K562 (cell line): ENCODE results near the gene HOXB5. TPM values are rescaled to one million over a fixed set of nuclear protein-coding genes. Genes with fewer than 3 reads are reported as not detected.

Source experiments
- CBX1 ChIP-seq: sonication (generic); IDR thresholded peaks from 2 replicates; pipeline ENCODE4 v1.6.1; 2016; ENCODE audit warnings: antibody characterized with exemption, low read depth, mild to moderate bottlenecking
- GABPB1 ChIP-seq: sonication (generic); formaldehyde crosslinking; IDR thresholded peaks from 2 replicates; pipeline ENCODE4 v1.8.0; 2022; ENCODE audit warnings: mild to moderate bottlenecking, missing genetic modification reagents
- HIVEP1 ChIP-seq: fragments of 250-450 bp; sonication (Bioruptor Pico); IDR thresholded peaks from 2 replicates; pipeline ENCODE4 v1.4.0; 2020; ENCODE audit warnings: mild to moderate bottlenecking
- ILK ChIP-seq: fragments of 450-650 bp; IDR thresholded peaks from 2 replicates; pipeline ENCODE4 v1.6.1; 2016; ENCODE audit warnings: missing genetic modification characterization, low read depth, mild to moderate bottlenecking, missing compliant biosample characterization, moderate library complexity, borderline replicate concordance
- L3MBTL2 ChIP-seq: fragments of 450-650 bp; IDR thresholded peaks from 2 replicates; pipeline ENCODE4 v1.6.1; 2016; ENCODE audit warnings: mild to moderate bottlenecking, moderate library complexity
- NCOA6 ChIP-seq: fragments of 450-650 bp; IDR thresholded peaks from 2 replicates; pipeline ENCODE4 v1.6.1; 2017; ENCODE audit warnings: mild to moderate bottlenecking
- PYGO2 ChIP-seq: fragments of 450-650 bp; IDR thresholded peaks from 2 replicates; pipeline ENCODE4 v1.6.1; 2016; ENCODE audit warnings: mild to moderate bottlenecking, missing genetic modification characterization, moderate library complexity, missing compliant biosample characterization
- RFX5 ChIP-seq: IDR thresholded peaks from 2 replicates; pipeline ENCODE4 v1.6.1; 2011; ENCODE audit warnings: low read depth, mild to moderate bottlenecking, improper control_type of control experiment, low read length
- SPI1 ChIP-seq: IDR thresholded peaks from 2 replicates; pipeline ENCODE4 v1.6.1; 2011; ENCODE audit warnings: low read depth, low read length, control low read depth, borderline replicate concordance
- TAF15 ChIP-seq: fragments of 200-400 bp; formaldehyde crosslinking; IDR thresholded peaks from 2 replicates; pipeline ENCODE4 v1.6.1; 2017; ENCODE audit warnings: mild to moderate bottlenecking, low read depth, low read length, moderate library complexity
- TCF7L2 ChIP-seq: fragments of 150-350 bp; IDR thresholded peaks from 2 replicates; pipeline ENCODE4 v1.6.1; 2016; ENCODE audit warnings: low read depth, mild to moderate bottlenecking, low read length, moderate library complexity
- YY1 ChIP-seq, 3 experiments: IDR thresholded peaks; 2 replicates each; pipeline ENCODE4 v1.6.1; 2011; ENCODE audit warnings: low read length in 2 of 3, mild to moderate bottlenecking in 2 of 3, moderate library complexity in 2 of 3, borderline replicate concordance in 1 of 3, control low read depth in 1 of 3, low read depth in 1 of 3; ENCODE audit not compliant: insufficient read depth in 3 of 3, insufficient replicate concordance in 2 of 3, control insufficient read depth in 1 of 3, insufficient read length in 1 of 3; ENCODE audit errors: extremely low read depth in 1 of 3
- ZFP30 ChIP-seq: fragments of 250-450 bp; sonication (Bioruptor Pico); IDR thresholded peaks from 2 replicates; pipeline ENCODE4 v1.8.0; 2022; ENCODE audit warnings: moderate library complexity, mild to moderate bottlenecking, inconsistent platforms, borderline replicate concordance
- ZNF253 ChIP-seq: fragments of 250-450 bp; sonication (Bioruptor Pico); conservative IDR thresholded peaks from 2 replicates; pipeline ENCODE4 v1.6.1; 2021; ENCODE audit warnings: mild to moderate bottlenecking
- ZNF830 ChIP-seq: fragments of 250-450 bp; sonication (Bioruptor Pico); IDR thresholded peaks from 2 replicates; pipeline ENCODE4 v1.5.0; 2021; ENCODE audit warnings: mild to moderate bottlenecking
- polyA plus RNA-seq, 8 experiments: library from polyadenylated mRNA; depleted of rRNA in 4 of 8; stranded (reverse) in 5 of 8; unstranded in 3 of 8; fragments of >200 nt; fragmentation: Nextera tagmentation in 2 of 8; fragmentation: Illumina TruSeq in 1 of 8; extraction: Ambion mirVana in 2 of 8; extraction: Trizol in 1 of 8; gene quantifications; 2 replicates each; pipeline versions ENCODE4 v1.2.1 to v1.2.3, GENCODE V29; 2011 to 2014; ENCODE audit warnings: inconsistent platforms in 1 of 8, missing spikeins in 1 of 8
- total RNA-seq, 7 experiments: library from RNA; depleted of rRNA in 6 of 7; stranded (reverse); fragments of >200 nt in 6 of 7; fragmentation: Illumina TruSeq in 2 of 7; extraction: Trizol in 2 of 7; gene quantifications; 2 replicates each; pipeline versions ENCODE4 v1.2.1 to v1.2.3, GENCODE V29; 2011 to 2021; ENCODE audit warnings: low replicate concordance in 1 of 7
- TF ChIP-seq, protein P1 (sequence below), 2 experiments: IDR thresholded peaks; 2 replicates each; pipeline ENCODE4 v1.6.1; 2011; ENCODE audit warnings: borderline replicate concordance in 1 of 2, control low read depth in 1 of 2, low read depth in 1 of 2, low read length in 1 of 2, mild to moderate bottlenecking in 1 of 2, mixed read lengths in 1 of 2, moderate library complexity in 1 of 2; ENCODE audit not compliant: insufficient read depth in 1 of 2, insufficient read length in 1 of 2, poor library complexity in 1 of 2, severe bottlenecking in 1 of 2; ENCODE audit errors: extremely low read depth in 1 of 2
- TF ChIP-seq, protein P2 (sequence below), 2 experiments: fragments of 450-650 bp; formaldehyde crosslinking in 1 of 2; IDR thresholded peaks; 2 replicates each; pipeline versions ENCODE4 v1.4.0 to v1.6.1; 2014 to 2020; ENCODE audit warnings: mild to moderate bottlenecking in 2 of 2, borderline replicate concordance in 1 of 2, low read depth in 1 of 2

HOXB5 gene
- total and polyA plus RNA-seq, 9 of the 15 experiments (the other 6 are each of a cell fraction or from before 2014, with no cell fraction given), result 0.24 to 2.7 (median 0.65) TPM

DNA sequence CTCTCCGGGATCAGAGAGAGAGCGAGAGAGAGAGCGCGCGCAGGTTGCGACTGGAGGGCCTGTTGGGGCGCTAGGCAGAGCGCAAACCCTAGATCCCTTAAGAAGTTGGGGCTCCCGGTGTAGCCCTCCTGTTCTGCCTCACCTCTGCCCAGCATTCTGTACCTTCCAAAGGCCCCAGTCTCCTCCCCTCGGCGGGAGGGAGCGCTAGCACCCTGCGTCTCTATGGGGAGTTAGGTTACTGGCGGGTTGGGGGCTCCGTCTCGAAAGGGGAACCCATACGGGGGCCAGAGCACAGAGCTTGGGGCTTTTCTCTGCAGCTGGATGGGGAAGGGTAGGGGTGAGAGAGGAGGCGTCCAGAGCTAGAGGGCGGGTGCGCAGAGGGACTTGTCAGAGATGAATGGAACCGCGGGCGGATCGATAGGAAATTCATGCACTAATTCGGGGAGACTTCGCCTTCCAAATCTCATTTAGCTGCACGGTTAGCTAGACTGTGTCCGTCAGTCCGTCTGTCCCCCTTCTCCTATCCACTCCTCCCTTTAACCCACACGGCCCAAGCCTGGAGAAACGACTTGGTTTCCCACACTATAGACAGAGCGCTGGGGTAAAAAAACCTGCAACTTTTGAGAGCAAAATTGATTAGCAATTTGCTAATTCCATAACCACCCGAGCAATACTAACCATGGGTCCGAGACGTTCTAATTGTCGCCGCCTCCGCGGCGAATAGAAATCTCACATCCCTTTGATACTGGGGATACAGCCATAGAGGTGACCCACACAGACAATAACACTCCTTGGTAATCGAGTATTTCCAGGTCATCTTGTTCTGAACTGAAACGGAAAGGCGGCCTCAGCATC lies 14.7 kb downstream of the HOXB5 start (continued):
- TF ChIP-seq YY1 (IDR thresholded peaks at IDR 0.05; ENCODE audit: borderline replicate concordance in 1 of 3, control insufficient read depth in 1 of 3, extremely low read depth in 1 of 3, insufficient read depth in 3 of 3, insufficient read length in 1 of 3, insufficient replicate concordance in 2 of 3, low read depth in 1 of 3, low read length in 2 of 3), result peak in 1 of 3 experiments; percentile 31
- TF ChIP-seq L3MBTL2, result peak; percentile 22; the same call in 1 of the 2 replicates
- TF ChIP-seq ZFP30 (CRISPR knock-in tag), result no peak
- 0 out of 2 replicates have a peak, but pooled peaks have one; percentile 9 for TF ChIP-seq ZNF253 (CRISPR knock-in tag)
- TF ChIP-seq GABPB1 (CRISPR knock-in tag), result peak; percentile 41; the same call in 1 of the 2 replicates
- TF ChIP-seq RFX5, result no peak
- TF ChIP-seq, protein P1, sequence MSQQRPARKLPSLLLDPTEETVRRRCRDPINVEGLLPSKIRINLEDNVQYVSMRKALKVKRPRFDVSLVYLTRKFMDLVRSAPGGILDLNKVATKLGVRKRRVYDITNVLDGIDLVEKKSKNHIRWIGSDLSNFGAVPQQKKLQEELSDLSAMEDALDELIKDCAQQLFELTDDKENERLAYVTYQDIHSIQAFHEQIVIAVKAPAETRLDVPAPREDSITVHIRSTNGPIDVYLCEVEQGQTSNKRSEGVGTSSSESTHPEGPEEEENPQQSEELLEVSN (IDR thresholded peaks at IDR 0.05; ENCODE audit: borderline replicate concordance in 1 of 2, extremely low read depth in 1 of 2, insufficient read depth in 1 of 2, insufficient read length in 1 of 2, low read depth in 1 of 2, low read length in 1 of 2, poor library complexity in 1 of 2, severe bottlenecking in 1 of 2), result no peak
- TF ChIP-seq ILK (tag), result no peak
- no peak for TF ChIP-seq PYGO2 (tag)
- peak; percentile 55 for TF ChIP-seq SPI1
- TF ChIP-seq TAF15, result no peak
- TF ChIP-seq NCOA6, result no peak
- no peak for TF ChIP-seq HIVEP1 (CRISPR knock-in tag)
- TF ChIP-seq, protein P2, sequence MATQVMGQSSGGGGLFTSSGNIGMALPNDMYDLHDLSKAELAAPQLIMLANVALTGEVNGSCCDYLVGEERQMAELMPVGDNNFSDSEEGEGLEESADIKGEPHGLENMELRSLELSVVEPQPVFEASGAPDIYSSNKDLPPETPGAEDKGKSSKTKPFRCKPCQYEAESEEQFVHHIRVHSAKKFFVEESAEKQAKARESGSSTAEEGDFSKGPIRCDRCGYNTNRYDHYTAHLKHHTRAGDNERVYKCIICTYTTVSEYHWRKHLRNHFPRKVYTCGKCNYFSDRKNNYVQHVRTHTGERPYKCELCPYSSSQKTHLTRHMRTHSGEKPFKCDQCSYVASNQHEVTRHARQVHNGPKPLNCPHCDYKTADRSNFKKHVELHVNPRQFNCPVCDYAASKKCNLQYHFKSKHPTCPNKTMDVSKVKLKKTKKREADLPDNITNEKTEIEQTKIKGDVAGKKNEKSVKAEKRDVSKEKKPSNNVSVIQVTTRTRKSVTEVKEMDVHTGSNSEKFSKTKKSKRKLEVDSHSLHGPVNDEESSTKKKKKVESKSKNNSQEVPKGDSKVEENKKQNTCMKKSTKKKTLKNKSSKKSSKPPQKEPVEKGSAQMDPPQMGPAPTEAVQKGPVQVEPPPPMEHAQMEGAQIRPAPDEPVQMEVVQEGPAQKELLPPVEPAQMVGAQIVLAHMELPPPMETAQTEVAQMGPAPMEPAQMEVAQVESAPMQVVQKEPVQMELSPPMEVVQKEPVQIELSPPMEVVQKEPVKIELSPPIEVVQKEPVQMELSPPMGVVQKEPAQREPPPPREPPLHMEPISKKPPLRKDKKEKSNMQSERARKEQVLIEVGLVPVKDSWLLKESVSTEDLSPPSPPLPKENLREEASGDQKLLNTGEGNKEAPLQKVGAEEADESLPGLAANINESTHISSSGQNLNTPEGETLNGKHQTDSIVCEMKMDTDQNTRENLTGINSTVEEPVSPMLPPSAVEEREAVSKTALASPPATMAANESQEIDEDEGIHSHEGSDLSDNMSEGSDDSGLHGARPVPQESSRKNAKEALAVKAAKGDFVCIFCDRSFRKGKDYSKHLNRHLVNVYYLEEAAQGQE (IDR thresholded peaks at IDR 0.05; ENCODE audit: borderline replicate concordance), result no peak
- TF ChIP-seq, protein P2 (CRISPR knock-in tag; IDR thresholded peaks at IDR 0.05; ENCODE audit: low read depth), result no peak
- 0 out of 2 replicates have a peak, but pooled peaks have one; percentile 24 for TF ChIP-seq CBX1
- no peak for TF ChIP-seq ZNF830
- no peak for TF ChIP-seq TCF7L2
